ENCODE results near the gene RANGRF.
"Not testable (repeated sequence)": the region's sequence is repeated elsewhere in the genome, so short reads cannot be mapped to it uniquely, and the experiment has no call there.

RANGRF gene

GRCh38 chr17:8288336-8289102 lies at the start of gene RANGRF:
Gene RANGRF (plus strand): TSS chr17:8288670. CDS start chr17:8288789, 119 bp downstream.
- TF ChIP-seq Cebpa-rat (IDR thresholded peaks at IDR 0.05) = no peak
- no peaks in the 10 kb centered on the region for H3K9me3 ChIP-seq (replicated peaks in 1 of 11)
- H3K4me2 ChIP-seq = peak within 1 kb of the TSS; percentile 86 to 100 (median 97)
- peak within 1 kb of the TSS; percentile 81 to 95 (median 86) for H3K27ac ChIP-seq
- peak within 1 kb of the TSS; percentile 81 to 95 (median 88) for H3K9ac ChIP-seq
- no peaks in the 10 kb centered on the region for H3K27me3 ChIP-seq
- peaks cover 0 to 7% (median 0%) of the 10 kb centered on the region in 11 experiments; a peak in 1 of 22 replicates for H4K20me1 ChIP-seq
- H3K36me3 ChIP-seq = peaks cover 0 to 15% (median 0%) of the 10 kb centered on the region in 11 experiments; a peak in 2 of 22 replicates
- peaks cover 46 to 58% (median 52%) of the 10 kb centered on the region in 10 experiments for H3K4me1 ChIP-seq
- H3K4me3 ChIP-seq = peak within 1 kb of the TSS; percentile 74 to 86 (median 81)

- Histone ChIP-seq H3K4me1 (peaks cover 14 to 24% (median 17%) of the 10 kb centered on the region in 10 experiments), H3K4me3 (no peak overlapping the region), H3K9ac (no peak overlapping the region), H3K9me3 (replicated peaks in 1 of 11) (peaks cover 0 to 9% (median 5%) of the 10 kb centered on the region in 11 experiments; a peak in 9 of 22 replicates), H3K4me2 (no peak overlapping the region), H3K27ac (peak overlapping the region in 2 of 11 experiments; percentile 21 to 100; a peak in 1 of 22 replicates), H3K36me3 (peaks cover 49 to 70% (median 57%) of the 10 kb centered on the region in 11 experiments), H4K20me1 (no peaks in the 10 kb centered on the region; a peak in 1 of 22 replicates), H3K27me3 (no peaks in the 10 kb centered on the region)
- no peak for TF ChIP-seq Cebpa-rat (IDR thresholded peaks at IDR 0.05)
Measured at GRCh38 chr17:8243827-8244226, 44.6 kb upstream of the RANGRF start.

- Histone ChIP-seq H3K27me3 (no peaks in the 10 kb centered on the region), H4K20me1 (no peaks in the 10 kb centered on the region), H3K9me3 (replicated peaks in 1 of 11) (peaks cover 0 to 9% (median 5%) of the 10 kb centered on the region in 11 experiments; a peak in 9 of 22 replicates), H3K9ac (no peak overlapping the region), H3K4me3 (no peak overlapping the region), H3K36me3 (peaks cover 39 to 61% (median 47%) of the 10 kb centered on the region in 11 experiments), H3K4me2 (peak overlapping the region in 1 of 11 experiments; percentile 90; a peak in 1 of 22 replicates), H3K27ac (peak overlapping the region in 2 of 11 experiments; percentile 97 to 100; a peak in 4 of 22 replicates), H3K4me1 (peaks cover 15 to 26% (median 20%) of the 10 kb centered on the region in 10 experiments)
- no peak for TF ChIP-seq Cebpa-rat (IDR thresholded peaks at IDR 0.05)
Measured at GRCh38 chr17:8244768-8245167, 43.7 kb upstream of the RANGRF start.

- Histone ChIP-seq H3K4me3 (peak within 1 kb of the TSS; percentile 76 to 90 (median 84)), H3K4me2 (peak within 1 kb of the TSS; percentile 86 to 98 (median 93)), H4K20me1 (peaks cover 0 to 22% (median 5%) of the 10 kb centered on the region in 11 experiments; a peak in 8 of 22 replicates), H3K9ac (peak within 1 kb of the TSS; percentile 89 to 99 (median 94)), H3K4me1 (peaks cover 25 to 39% (median 32%) of the 10 kb centered on the region in 10 experiments), H3K27me3 (no peaks in the 10 kb centered on the region), H3K27ac (peak within 1 kb of the TSS; percentile 74 to 100 (median 97)), H3K9me3 (replicated peaks in 1 of 11) (peaks cover 0 to 9% (median 5%) of the 10 kb centered on the region in 11 experiments; a peak in 9 of 22 replicates), H3K36me3 (peaks cover 14 to 40% (median 32%) of the 10 kb centered on the region in 11 experiments)
- peak in 2 of 11 experiments; percentile 30 to 61; a peak in 1 of 22 replicates for TF ChIP-seq Cebpa-rat (IDR thresholded peaks at IDR 0.05)
Measured at GRCh38 chr17:8248751-8249607, 39.5 kb upstream of the RANGRF start, which contains the start of gene PFAS. Gene PFAS (plus strand): TSS chr17:8249289. CDS start chr17:8253938, 4,649 bp downstream.

GRCh38 chr17:8249621-8250500 lies 38.6 kb upstream of the RANGRF start:
- H3K4me2 ChIP-seq = peak overlapping the region; percentile 86 to 98 (median 93)
- H3K4me1 ChIP-seq = peaks cover 25 to 35% (median 32%) of the 10 kb centered on the region in 10 experiments
- H3K9me3 ChIP-seq (replicated peaks in 1 of 11) = peaks cover 0 to 4% (median 3%) of the 10 kb centered on the region in 11 experiments; a peak in 9 of 22 replicates
- peak overlapping the region; percentile 89 to 99 (median 94) for H3K9ac ChIP-seq
- peak overlapping the region; percentile 76 to 90 (median 84) for H3K4me3 ChIP-seq
- peak overlapping the region in 10 of 11 experiments; percentile 92 to 100 (median 97); a peak in 21 of 22 replicates for H3K27ac ChIP-seq
- peaks cover 0 to 26% (median 10%) of the 10 kb centered on the region in 11 experiments; a peak in 8 of 22 replicates for H4K20me1 ChIP-seq
- peaks cover 16 to 44% (median 33%) of the 10 kb centered on the region in 11 experiments for H3K36me3 ChIP-seq
- TF ChIP-seq Cebpa-rat (IDR thresholded peaks at IDR 0.05) = no peak
- H3K27me3 ChIP-seq = no peaks in the 10 kb centered on the region

- not testable (repeated sequence) for H3K4me3 ChIP-seq; H3K27ac ChIP-seq; H3K27me3 ChIP-seq; H3K9me3 ChIP-seq (replicated peaks in 1 of 11); H3K9ac ChIP-seq
- peaks cover 13 to 22% (median 18%) of the 10 kb centered on the region in 10 experiments for H3K4me1 ChIP-seq
- H3K36me3 ChIP-seq = peaks cover 27 to 55% (median 41%) of the 10 kb centered on the region in 11 experiments
- H4K20me1 ChIP-seq = peaks cover 0 to 26% (median 10%) of the 10 kb centered on the region in 11 experiments; a peak in 8 of 22 replicates
- H3K4me2 ChIP-seq = peak overlapping the region in 3 of 11 experiments; percentile 91 to 95 (median 92); a peak in 1 of 22 replicates
Measured at GRCh38 chr17:8251411-8251810, 37.1 kb upstream of the RANGRF start.

GRCh38 chr17:8253801-8254200 lies 34.7 kb upstream of the RANGRF start:
- Histone ChIP-seq H3K4me3 (no peak overlapping the region), H3K36me3 (peaks cover 46 to 79% (median 65%) of the 10 kb centered on the region in 11 experiments), H3K9ac (0 out of 22 replicates have a peak overlapping the region, but pooled peaks of 2 of the 11 experiments have one; percentile 14 to 15), H3K27ac (no peak overlapping the region), H3K4me2 (no peak overlapping the region), H3K4me1 (peaks cover 10 to 17% (median 14%) of the 10 kb centered on the region in 10 experiments), H3K27me3 (no peaks in the 10 kb centered on the region), H4K20me1 (peaks cover 0 to 30% (median 10%) of the 10 kb centered on the region in 11 experiments; a peak in 9 of 22 replicates), H3K9me3 (replicated peaks in 1 of 11) (no peaks in the 10 kb centered on the region)
- no peak for TF ChIP-seq Cebpa-rat (IDR thresholded peaks at IDR 0.05)
